GM12864 (cell line): ENCODE results near the gene OCRL.

Experiments used
- DNase-seq: peaks from one replicate; pipeline ENCODE4 v3.0.0-alpha.2; 2011; ENCODE audit warnings: low read depth
- H3K4me3 ChIP-seq: 2 replicates; pipeline ENCODE4 v1.5.1; 2011; ENCODE audit warnings: mild to moderate bottlenecking, low read depth, low read length, control low read depth
- TF ChIP-seq, protein P1 (sequence below): IDR thresholded peaks from 2 replicates; pipeline ENCODE4 v1.5.1; 2011; ENCODE audit warnings: low read depth, mild to moderate bottlenecking, moderate library complexity, low read length, control low read depth, inconsistent platforms; ENCODE audit errors: missing control alignments

The OCRL gene

GRCh38 chrX:129597905-129598304, 57.8 kb downstream of the OCRL start:
- TF ChIP-seq, protein P1, sequence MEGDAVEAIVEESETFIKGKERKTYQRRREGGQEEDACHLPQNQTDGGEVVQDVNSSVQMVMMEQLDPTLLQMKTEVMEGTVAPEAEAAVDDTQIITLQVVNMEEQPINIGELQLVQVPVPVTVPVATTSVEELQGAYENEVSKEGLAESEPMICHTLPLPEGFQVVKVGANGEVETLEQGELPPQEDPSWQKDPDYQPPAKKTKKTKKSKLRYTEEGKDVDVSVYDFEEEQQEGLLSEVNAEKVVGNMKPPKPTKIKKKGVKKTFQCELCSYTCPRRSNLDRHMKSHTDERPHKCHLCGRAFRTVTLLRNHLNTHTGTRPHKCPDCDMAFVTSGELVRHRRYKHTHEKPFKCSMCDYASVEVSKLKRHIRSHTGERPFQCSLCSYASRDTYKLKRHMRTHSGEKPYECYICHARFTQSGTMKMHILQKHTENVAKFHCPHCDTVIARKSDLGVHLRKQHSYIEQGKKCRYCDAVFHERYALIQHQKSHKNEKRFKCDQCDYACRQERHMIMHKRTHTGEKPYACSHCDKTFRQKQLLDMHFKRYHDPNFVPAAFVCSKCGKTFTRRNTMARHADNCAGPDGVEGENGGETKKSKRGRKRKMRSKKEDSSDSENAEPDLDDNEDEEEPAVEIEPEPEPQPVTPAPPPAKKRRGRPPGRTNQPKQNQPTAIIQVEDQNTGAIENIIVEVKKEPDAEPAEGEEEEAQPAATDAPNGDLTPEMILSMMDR, result no peak
- H3K4me3 ChIP-seq, result no peak overlapping the region
- no peak for DNase-seq

GRCh38 chrX:129599499-129599898, 59.4 kb downstream of the OCRL start:
- H3K4me3 ChIP-seq, result no peak overlapping the region
- TF ChIP-seq, protein P1, result no peak
- DNase-seq, result no peak

- H3K4me3 ChIP-seq, result no peak overlapping the region
- no peak for DNase-seq
- TF ChIP-seq, protein P1, result no peak
Measured at GRCh38 chrX:129599996-129600395, 59.9 kb downstream of the OCRL start.

GRCh38 chrX:129600981-129601424, 60.9 kb downstream of the OCRL start:
- no peak overlapping the region for H3K4me3 ChIP-seq
- TF ChIP-seq, protein P1, result peak; percentile 62
- no peak for DNase-seq

GRCh38 chrX:129606918-129607317, 66.9 kb downstream of the OCRL start:
- TF ChIP-seq, protein P1, result peak; percentile 66
- DNase-seq, result no peak
- no peak overlapping the region for H3K4me3 ChIP-seq

DNA sequence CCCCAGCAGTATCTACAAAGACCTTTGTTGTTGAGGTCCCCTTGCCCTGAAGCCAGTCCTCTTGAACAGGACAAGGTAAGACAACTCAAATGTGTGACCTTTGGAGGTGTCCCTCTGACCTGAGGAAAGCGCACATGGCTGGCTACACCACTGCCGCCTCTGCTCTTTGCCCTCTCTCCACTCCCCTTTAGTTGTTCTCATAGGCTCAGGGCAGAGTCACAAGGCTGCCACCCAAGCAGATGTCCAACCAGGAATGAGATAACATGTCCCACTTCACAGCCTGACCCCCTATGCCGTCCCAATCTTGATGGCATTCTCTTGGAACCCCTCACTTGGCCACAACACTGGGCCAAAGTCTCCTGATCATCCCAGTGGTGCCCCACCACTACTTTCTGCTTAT, 68.4 kb downstream of the OCRL start:
- TF ChIP-seq, protein P1, result no peak
- no peak overlapping the region for H3K4me3 ChIP-seq
- DNase-seq, result no peak

GRCh38 chrX:129609395-129609794, 69.3 kb downstream of the OCRL start:
- TF ChIP-seq, protein P1, result peak; percentile 19
- DNase-seq, result no peak
- H3K4me3 ChIP-seq, result no peak overlapping the region
